HG02852 (cell line): ENCODE results near the gene HPN.

Experiments
- ATAC-seq: cut with Tn5 transposase; IDR thresholded peaks from one replicate; pipeline ENCODE4 v1.9.1; 2021; ENCODE audit warnings: mild to moderate bottlenecking, moderate library complexity; ENCODE audit not compliant: unreplicated experiment

The HPN gene

DNA sequence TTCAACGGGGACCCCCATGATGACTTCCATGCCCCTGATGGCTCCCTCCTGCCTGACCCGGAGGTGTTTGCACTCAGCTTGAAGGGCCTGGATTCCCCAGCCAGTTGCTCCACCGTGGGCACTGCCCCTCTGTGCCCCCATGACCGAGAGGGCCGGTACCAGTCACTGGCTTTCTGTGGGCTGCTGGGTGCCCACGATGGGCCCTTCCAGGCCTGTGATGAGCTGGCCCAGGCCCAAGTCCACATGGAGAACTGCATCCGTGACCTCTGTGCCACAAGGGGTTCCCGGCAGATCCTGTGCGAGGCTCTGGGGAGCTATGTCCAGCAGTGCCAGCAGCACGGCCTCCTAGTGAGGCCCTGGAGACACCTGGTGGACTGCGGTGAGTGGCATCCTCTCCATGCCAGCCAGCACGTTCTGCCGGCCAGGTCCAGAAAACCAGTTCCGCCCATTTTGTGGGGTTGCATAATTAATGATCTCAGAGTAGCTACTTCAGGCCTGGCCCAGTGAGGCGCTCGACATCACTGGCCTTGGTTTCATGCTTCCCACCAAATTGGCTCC lies 39.2 kb downstream of the HPN start:
- ATAC-seq, result no peak

DNA sequence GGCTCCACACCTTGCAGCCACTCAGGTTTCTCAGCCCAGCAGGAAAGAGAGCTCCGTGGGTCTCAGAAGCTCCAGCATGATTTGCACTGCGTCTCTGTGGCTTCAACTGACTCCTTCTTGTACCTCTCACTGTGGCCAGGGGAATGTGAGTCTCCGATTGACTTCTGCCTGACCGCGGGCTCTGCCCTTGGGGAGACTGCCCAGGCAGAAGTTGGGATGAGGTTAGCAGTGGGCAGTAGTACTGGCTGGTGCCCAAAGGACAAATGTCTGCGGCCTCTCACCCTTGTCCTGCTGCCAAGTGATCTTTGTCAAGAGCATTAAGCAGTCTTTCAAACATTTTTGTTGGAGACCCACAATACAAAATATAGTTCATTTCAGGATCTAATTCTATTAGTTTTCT lies 39.7 kb downstream of the HPN start:
- no peak for ATAC-seq

DNA sequence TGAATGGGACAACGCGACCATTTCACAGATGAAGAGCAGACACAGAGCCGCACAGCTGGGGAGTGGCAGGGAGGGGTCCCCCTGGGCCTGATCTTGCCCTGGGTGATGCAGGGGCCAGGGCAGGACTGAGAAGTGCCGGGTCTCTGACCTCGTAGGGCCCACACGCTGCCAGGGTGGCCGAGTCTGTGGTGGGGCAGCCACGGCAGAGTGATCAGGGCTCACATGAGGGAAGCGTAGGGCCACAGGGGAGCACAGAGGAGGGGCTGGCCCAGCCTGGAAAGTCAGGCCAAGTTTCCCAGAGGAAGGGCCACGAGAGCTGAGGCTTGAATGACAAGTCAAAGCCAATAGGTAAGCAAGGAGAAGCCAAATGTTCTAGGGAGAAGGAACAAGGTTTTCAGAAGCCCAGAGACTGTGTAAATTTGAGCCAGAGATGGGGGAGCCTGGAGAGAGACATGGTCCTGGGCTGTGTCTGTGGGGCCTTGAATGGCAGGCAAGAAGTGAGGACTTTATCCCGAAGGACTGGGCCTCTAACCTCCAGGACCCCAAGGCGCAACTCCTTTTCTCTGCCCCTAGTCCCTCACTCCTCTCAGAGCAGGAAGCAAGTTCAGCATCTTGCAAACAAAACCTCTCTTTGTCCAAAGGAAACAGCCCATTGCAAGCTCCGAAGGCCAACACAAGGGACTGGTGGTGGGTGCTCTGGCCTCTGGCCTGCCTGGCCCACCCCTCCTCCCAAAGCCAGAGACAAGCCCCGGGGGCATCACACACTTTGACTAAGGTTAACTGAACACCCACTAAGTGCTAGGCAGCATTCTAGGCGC lies 42.4 kb downstream of the HPN start:
- no peak for ATAC-seq

DNA sequence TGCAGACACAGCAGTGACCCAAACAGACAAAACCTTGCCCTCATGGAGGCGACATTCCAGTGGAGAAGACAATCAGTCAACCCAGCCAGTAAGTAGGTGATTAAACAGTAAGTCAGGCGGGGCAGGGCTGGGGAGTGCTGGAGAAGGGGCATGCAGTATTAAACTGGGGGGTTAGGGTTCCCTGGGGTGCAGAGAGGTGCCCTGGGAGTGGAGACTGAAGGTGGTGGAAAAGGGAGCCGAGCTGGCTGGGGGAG lies 42.9 kb downstream of the HPN start:
- ATAC-seq, result no peak

DNA sequence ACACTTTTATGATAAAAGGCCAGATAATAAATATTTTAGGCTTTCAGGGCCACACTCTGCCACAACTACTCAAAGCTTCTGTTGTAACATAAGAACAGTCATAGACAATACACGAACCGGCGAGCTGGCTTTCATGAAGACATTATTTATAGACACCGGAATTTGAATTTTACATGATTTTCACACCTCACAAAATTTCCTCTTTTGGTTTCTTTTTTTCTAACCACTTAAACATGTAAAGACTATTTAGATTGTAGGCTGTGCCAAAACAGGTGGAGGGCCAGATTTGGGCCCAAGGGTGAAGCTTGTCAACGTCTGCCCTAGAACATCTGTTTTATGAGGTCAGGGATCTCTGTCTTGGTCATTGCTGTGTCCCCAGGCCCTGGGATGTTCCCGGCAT lies 44.4 kb downstream of the HPN start:
- ATAC-seq, result no peak

DNA sequence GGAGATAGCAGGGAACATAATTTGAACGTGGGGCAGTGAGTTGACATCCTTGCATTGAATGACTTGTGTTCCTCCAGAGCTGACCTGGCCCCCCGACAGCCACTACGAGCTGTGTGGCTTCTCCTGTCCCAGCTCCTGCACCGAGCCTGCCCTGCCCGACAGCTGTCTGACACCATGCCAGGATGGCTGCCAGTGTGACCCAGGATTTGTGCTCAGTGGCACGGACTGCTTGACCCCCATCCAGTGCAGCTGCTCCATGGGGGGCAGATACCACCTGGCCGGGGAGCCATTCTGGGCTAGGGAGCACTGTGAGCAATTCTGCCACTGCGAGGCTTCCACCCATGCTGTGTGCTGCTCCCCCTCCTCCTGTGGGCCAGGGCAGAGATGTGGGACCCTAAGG lies 44.9 kb downstream of the HPN start:
- no peak for ATAC-seq

DNA sequence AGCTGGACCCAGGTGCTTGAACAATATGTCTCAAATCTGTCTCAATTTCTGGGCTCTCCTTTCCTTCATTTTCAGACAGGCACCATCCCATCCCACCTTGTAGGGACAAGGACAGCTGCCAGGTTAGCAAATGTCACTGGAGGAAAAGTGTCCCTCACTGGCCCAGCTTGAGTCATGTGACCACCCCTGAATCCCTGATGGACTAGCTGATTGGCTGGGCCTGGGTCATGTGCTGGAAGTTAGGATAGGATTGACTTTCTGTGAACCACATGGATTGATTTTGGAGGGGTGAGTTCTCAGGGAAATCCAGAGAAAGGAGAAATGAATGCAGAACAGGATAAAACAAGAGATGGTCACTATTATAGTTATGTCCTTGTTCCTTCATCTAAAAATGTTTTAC lies 45.9 kb downstream of the HPN start:
- no peak for ATAC-seq

DNA sequence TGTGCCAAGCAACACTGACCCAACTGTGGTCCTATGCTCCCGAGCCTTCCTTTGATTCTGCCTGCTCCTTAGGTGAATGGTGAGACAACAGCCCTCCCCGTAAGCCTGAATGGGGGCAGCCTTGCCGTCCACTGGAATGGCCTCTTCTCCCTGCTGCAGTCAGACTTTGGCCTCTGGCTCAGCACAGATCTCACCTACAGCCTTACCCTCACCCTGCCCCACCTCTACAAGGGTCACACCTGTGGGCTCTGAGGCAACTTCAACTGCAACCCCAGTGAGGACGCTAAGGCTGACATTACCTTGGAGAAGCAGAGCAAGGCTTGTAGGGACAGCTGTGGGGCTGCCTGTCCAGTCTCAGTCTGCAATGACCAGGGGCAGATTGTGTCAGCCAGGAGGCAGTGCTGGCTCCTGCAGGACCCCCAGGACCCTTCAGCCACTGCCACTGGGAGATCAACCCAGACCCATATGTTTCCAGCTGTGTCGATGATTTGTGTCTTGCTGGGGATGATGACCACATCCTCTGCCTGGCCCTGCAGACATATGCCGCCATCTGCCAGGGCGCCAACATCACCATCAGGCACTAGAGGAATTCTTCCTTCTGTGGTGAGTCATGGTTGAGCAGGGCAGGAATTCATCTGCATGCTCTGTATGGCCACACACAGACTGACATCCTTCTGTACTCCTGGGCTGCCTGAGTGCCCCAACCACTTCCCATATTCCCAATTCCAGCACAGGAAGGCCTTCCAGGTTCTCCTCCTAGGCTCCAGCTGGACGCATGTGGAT lies 46.8 kb downstream of the HPN start:
- no peak for ATAC-seq

DNA sequence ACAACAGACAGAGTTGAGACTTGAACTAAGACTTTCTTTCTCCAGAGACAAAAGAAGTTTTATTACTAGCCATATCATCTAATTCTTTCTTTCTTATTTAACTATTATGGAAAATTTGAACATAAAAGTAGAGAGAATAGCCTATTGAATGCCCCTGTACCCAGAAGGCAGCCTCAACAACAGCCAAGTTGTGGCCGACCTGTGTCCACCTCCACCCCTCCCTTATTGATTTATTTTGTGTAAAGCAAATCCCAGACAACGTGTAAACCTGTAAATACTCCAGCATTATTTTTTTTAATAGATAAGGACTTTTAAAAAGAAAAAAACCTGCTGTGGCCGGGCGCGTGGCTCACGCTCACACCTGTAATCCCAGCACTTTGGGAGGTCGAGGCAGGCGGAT lies 48.0 kb downstream of the HPN start:
- ATAC-seq, result no peak

DNA sequence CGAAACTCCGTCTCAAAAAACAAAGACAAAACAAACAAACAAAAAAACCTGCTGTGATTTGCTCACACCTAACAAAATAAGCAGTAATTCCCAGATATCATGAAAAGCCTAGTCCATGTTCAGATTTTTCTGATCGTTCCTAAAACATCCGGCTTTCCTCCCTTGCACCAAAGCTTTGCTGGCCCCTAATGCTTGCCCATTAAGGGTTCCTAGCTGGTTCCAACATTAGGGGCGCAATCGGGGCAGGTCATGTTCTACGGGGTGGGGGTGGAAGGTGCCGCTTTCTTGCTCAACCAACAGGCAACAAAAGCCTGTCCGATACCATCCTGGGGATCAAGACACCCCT lies 48.6 kb downstream of the HPN start:
- ATAC-seq, result no peak

DNA sequence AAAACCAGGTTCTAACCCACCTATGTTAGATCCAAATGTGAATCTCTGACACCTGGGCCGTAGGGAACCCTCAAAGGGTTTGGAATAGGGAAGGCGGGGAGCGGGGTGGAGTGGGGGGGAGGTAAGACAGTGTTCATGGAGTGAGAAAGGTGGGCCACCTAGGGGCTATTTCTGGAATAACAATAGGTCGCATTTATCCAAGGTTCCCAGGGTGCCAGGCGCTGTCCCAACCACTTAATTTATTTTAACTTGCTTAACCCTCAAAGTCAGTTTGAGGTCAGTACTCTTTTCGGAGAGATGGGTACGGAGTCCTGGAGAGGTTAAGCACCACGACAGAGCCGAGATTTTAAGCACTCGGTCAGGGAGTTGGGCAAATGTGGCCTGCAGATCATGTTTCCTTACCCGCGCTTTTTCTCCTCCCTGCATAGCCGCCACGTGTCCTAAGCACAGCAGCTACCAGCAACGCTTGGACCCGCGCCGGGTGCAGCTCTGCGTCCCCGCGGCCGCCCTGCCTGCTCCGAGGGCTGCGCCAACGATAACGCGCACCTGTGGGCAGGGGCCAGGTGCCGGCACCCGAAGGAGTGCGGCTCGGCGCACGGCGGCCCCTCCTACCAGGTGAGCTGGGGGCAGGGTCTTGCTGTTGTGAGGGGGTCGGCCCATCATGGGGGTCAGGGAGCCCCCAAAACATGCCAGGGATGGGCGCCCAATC lies 49.1 kb downstream of the HPN start:
- ATAC-seq, result no peak

DNA sequence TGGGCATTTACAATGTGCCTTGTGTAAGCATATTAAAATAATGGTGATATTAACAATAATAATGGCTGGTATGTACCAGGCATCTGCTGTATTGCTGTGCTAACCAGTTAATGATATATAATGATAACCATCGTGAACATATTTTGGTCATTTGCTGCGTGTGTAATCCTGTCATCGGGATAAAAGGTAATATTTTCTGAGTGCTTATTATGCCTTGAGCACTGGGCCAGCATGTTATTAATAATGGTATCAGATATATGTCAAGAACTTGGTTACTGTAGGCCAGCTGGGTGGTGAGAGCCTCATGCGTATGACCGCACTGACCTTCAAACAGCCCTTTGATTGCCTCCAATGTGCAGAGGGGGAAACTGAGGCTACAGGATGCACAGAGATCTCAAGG lies 51.9 kb downstream of the HPN start:
- ATAC-seq, result no peak

DNA sequence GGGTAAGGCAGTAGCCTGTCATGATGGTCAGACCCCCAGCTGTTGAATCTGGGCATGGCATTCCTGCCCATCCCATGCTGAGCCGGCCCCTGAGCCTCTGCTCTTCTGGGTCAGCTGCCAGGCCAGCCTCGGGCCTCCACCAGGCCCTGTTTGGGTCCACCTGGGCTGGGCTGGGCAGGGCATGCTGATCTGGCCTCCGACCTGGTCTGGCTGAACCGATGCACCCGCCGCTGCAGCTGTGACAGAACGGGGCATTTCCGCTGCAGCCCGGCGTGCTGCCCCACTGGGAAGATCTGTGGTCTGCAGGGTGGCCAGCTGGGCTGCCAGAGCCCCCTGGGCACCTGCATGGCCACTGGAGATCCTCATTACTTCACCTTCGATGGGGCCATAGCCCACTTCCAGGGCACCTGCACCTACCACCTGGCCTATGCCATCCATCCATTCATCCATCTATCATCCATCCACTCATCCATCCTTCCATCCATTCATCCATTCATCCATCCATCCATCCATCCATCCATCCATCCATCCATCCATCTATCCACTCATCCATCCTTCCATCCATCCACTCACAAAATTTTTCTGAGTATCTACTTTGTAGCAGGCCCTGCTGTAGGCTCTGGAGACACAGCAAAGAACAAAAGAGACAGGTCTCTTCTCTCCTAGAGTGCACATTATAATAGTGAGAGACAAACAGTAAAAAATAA lies 52.6 kb downstream of the HPN start:
- ATAC-seq, result no peak

DNA sequence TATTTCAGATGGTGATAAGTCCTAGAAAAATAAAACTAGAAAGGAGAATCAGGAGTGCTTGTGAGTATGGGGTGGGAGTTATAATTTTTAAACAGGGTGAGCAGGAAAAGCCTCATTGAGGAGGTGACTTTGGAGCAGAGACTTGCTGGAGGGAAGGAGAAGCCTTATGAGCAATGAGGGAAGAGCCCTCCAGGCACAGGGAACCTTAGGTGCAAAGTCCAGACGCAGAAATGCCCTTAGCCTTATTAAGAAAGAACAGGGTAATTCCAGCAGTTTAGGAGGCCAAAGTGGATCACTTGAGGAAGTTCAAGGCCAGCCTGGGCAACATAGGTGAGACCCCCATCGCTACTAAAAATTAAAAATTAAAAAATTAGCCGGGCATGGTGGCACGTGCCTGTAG lies 53.1 kb downstream of the HPN start:
- no peak for ATAC-seq

DNA sequence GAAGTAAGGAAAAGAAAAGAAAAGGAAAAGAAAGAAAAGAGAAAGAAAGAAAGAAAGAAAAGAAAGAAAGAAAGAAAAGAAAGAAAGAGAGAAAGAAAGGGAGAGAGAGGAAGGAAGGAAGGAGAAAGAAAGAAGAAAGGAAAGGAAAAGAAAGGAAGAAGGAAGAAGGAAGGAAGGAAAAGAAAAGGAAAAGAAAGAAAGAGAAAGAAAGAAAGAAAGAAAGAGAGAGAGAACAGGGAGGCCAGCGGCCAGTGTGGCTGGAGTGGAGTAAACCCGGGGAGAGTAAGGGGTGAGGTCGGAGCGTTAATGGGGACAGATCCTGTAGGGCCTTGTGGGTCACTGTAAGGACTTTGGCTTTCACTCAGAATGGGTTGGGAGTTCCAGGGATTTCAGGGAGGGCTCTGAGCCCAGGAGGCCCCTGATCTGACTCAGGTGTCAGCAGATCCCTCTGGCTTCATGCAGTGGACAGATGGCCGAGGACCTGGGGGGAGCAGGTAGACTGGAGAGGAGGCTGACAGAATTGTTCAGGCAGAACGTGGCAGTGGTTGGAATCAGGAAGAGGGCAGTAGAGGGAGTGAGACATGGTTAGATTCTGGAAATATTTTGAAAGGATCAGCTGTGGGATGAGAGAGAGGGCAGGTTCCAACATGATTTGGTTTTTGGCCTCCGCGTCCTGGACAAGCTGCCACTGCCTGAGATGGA lies 54.3 kb downstream of the HPN start:
- no peak for ATAC-seq

DNA sequence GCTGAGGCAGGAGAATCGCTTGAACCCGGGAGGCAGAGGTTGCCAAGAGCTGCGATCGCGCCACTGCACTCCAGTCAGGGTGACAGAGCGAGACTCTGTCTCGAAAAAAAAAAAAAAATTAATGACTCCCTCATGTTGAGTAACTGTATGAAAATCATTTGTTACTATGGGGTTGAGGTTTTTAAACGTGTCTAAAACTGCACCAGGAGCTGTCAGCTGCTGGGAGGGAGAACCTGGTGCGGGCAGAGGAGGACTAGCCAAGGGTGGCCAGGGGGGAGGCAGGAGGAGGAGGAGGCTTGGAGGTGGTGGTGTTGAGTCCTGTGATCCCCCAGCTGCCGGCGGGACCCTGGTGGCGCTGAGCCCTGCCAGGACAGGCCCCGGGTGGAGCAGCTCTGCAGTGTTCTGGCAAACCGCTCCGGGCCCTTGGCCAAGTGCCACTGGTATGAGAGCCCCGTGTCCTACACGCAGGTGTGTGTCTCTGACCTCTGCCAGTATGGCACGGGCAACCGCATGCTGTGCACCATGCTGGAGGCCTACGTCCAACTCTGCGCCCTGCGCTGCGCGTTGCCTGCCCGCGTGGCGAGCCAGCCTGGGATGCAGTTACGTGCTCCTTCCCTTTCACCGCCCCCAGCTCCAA lies 57.0 kb downstream of the HPN start:
- no peak for ATAC-seq

DNA sequence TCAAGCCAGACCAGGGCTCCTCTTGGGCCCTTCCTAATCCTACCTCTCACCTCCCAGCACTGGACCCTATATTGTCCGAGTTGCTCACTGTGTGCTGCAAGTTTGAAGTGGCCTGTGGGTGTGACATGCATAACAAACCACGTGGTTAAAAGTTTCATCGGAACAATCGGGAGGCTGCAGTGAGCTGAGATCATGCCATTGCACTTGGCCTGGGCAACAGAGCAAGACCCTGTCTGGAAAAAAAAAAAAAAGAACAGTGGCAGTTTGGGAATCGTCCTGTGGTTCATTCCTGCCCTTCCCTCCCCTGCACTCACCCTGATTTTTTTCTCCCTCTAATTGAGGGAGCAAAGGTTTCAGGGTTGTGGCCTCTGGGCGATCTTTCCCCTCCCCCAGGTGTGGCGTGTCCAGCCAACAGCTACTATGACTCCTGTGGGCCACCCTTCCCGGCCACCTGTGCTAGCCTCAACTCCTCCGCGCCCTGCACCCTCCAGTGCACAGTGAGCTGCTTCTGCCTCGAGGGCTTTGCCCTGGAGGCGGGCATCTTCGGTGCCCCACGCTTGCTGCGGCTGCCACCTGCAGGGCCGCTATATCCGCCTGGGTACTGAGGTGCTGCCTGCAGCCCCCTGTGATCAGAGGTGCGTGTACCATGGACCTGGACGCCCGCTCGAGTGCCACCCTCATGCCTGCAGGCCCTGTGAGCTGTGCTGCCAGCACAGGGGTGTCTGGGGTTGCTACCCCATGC lies 57.8 kb downstream of the HPN start:
- ATAC-seq, result no peak

DNA sequence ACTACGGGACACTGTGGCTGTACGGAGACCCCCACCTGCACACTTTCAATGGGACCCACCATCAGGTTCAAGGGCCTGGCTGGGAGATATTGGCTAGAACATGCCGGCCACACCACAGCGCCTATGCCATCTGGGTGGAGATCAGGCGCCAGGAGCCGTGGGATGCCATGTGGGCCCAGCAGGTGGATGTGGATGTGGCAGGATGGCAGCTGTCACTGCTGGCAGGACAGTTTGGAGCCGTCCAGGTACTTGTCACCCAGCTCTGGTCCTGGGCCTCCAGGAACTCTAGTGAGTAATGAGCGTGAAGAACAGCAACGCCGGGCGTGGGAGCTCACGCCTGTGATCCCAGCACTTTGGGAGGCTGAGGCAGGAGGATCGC lies 58.4 kb downstream of the HPN start:
- no peak for ATAC-seq
